HFF-Myc (cell line): Measurements from ENCODE around the gene AQP2.

Experiments
- DNase-seq: peaks from one replicate; pipeline ENCODE4 v3.0.0-alpha.2; 2011; ENCODE audit warnings: low read depth; ENCODE audit errors: extremely low read depth
- H3K4me3 ChIP-seq: replicated peaks from 2 replicates; pipeline ENCODE4 v1.5.1; 2011; ENCODE audit warnings: low read depth, mild to moderate bottlenecking, control low read depth, low read length
- TF ChIP-seq, protein P1 (sequence below): IDR thresholded peaks from 2 replicates; pipeline ENCODE4 v1.5.1; 2012; ENCODE audit warnings: mild to moderate bottlenecking, low read depth, low read length, control low read depth; ENCODE audit errors: missing control alignments

The AQP2 gene

DNA sequence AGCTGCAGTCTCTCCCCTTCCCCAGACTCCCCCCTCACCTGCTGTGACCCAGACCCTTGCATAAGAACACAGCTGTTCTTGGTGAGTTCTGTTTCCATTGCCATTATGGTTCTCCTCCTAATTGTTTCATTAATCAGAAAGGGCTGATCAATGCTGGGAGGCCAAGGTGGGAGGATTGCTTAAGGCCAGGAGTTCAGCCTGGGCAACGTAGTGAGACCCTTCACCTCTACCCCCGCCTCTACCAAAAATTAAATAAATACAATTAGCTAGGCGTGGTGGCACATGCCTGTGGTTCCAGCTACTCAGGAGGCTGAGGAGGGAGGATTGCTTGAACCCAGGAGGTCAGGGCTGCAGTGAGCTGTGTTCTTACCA lies 29.6 kb upstream of the AQP2 start:
- DNase-seq, result no peak
- no peak overlapping the region for H3K4me3 ChIP-seq
- TF ChIP-seq, protein P1, sequence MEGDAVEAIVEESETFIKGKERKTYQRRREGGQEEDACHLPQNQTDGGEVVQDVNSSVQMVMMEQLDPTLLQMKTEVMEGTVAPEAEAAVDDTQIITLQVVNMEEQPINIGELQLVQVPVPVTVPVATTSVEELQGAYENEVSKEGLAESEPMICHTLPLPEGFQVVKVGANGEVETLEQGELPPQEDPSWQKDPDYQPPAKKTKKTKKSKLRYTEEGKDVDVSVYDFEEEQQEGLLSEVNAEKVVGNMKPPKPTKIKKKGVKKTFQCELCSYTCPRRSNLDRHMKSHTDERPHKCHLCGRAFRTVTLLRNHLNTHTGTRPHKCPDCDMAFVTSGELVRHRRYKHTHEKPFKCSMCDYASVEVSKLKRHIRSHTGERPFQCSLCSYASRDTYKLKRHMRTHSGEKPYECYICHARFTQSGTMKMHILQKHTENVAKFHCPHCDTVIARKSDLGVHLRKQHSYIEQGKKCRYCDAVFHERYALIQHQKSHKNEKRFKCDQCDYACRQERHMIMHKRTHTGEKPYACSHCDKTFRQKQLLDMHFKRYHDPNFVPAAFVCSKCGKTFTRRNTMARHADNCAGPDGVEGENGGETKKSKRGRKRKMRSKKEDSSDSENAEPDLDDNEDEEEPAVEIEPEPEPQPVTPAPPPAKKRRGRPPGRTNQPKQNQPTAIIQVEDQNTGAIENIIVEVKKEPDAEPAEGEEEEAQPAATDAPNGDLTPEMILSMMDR, result no peak

DNA sequence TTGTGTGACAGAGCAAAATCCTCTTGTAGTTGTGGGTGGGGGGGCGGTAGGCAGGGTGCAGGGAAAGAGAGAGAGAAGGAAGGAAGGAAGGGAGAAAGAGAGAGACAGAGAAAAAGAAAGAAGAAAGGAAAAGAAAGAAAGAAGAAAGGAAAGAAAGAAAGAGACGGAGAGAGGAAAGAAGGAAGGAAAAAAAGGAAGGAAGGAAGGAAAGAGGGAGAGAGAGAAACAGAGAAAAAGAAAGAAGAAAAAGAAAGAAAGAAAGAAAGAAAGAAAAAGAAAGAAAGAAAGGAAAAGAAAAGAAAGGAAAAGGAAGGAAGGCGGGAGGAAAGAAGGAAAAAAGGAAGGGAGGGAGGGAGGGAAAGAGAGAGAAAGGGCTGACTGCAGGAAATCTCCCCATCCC lies 29.2 kb upstream of the AQP2 start:
- H3K4me3 ChIP-seq, result no peak overlapping the region
- TF ChIP-seq, protein P1, result no peak
- no peak for DNase-seq

DNA sequence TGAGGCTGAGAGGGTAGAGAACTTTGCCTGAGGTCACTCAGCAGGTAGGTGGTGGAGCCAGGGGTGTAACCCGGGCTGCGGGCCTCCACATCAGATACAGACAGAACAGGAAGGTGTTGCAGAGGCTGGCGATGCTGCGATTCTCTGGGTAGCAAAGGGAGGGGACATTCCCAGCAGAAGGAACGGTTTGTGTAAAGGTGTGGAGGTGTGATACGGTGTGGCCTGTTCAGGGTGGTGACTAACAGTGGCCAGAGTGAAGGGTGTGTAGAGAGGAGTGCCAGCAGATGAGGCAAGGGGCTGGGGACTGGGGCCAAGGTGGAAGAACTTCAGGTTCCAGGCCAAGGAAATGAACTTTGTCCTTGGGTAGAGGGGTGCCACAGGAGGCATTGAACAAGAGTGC lies 28.6 kb upstream of the AQP2 start:
- no peak overlapping the region for H3K4me3 ChIP-seq
- DNase-seq, result no peak
- TF ChIP-seq, protein P1, result no peak

DNA sequence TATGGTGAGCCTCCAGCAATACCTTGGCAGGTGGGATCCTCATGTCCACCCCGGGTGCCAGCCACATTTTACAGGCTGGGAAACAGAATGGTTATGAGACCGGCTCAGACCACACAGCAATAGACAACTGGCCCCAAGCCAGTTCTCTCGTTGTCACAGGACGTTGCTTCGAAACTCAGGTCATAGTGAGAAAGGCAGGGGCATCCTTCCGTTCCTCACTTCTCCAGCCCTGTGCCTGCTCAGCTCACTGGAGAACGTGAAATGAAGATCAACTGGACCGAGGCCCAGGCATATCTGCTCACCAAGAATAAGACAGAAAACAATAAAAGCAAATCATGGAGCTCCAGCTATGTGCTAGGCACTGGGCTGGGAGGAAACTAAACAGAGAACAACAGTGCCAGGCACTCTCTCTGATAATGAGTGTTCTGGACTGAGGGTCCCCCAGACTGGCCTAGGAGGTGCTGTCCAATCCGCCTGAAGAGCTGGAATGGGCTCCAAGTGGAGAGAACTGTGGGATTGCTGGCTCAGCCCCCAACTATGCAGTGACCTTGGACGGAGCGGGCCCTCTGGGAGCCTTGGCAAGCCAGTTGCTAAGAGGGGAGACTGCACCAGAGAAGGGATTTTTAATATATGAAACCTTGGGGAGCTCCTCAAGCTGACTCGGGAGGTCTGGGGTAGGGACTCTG lies 28.0 kb upstream of the AQP2 start:
- no peak for DNase-seq
- TF ChIP-seq, protein P1, result no peak

DNA sequence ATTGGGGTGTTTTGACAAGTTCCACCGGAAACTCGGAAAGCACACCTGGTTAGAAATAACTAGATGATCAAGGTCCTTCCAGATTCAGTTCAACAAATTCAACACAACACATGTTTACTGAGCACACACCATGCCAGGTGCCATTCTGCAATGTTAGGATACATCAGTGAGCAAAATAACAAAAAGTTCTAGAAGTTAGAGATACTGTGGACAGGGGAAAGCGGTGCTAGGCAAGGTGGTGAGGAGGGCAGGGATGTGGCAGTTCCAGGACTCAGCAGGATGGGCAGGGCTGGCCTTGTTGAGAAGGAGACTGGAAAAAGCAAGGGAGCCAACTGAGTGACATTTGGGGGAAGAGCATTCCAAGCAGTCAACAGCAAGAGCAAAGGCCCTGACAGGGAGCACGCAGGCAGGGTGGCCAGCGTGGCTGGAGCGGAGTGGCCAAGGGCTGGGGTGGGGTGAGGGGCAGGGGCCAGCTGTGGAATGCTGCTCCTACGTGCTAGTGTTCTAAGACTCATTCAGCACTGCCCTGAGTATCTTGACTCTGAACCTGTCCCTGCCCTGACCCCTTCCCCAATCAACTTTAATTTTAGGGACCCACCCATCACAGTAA lies 27.4 kb upstream of the AQP2 start:
- TF ChIP-seq, protein P1, result no peak
- H3K4me3 ChIP-seq, result no peak overlapping the region
- no peak for DNase-seq

More for the DNA sequence above, 28.0 kb upstream of the AQP2 start:
- no peak overlapping the region for H3K4me3 ChIP-seq

DNA sequence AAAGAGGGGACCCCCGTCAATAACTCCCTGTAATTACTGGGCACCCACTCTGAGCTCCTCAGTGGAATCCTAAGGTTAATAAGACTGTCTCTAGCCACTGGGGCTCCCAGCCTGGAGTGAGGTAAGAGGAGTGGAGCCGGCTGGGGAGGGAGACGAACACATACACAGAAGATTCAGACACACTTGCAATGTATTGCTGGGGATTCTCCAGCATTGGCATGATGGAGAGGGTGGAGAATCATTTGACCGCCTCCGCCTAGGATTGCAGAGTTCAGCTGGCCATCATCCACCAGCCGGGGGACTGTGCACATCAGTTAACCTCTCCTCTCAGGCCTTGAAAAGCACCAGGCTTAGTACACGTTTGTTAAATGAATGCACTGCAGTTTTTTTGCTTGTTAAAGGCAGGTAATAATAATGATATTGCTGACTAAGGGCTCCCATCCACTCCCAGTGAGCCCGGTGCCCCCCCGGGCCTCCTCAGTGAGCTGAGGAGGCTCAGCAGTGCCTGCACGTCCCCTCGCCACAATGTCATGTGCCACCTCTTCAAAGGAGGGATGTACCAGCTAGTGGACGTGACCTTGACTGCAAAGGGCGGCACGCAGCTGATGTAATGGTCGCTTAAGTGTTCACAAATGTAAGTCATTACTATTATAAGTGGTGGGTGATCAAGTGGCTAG lies 26.5 kb upstream of the AQP2 start:
- DNase-seq, result no peak

More for the DNA sequence above, 26.5 kb upstream of the AQP2 start:
- TF ChIP-seq, protein P1, result no peak
- H3K4me3 ChIP-seq, result no peak overlapping the region
